Kidney epithelial cell (primary cell): ENCODE measurements around the gene UTP25. TPM values are rescaled to one million over a fixed set of nuclear protein-coding genes. Genes with fewer than 3 reads are reported as not detected.

Experiments used
- DNase-seq: peaks from one replicate; pipeline ENCODE4 v3.0.0-alpha.2; 2010; ENCODE audit warnings: low read depth
- H3K27me3 ChIP-seq: 2 replicates; pipeline ENCODE4 v1.6.0; 2011; ENCODE audit warnings: low read length; ENCODE audit not compliant: control insufficient read depth, insufficient read depth
- H3K36me3 ChIP-seq: 2 replicates; pipeline ENCODE4 v1.5.1; 2011; ENCODE audit warnings: low read length; ENCODE audit not compliant: control insufficient read depth, insufficient read depth
- H3K4me3 ChIP-seq: 2 replicates; pipeline ENCODE4 v1.5.1; 2011; ENCODE audit warnings: low read depth, mild to moderate bottlenecking, control low read depth, low read length
- CTCF ChIP-seq: IDR thresholded peaks from 2 replicates; pipeline ENCODE4 v1.5.1; 2011; ENCODE audit warnings: mild to moderate bottlenecking, moderate library complexity, low read length, control low read depth, inconsistent platforms; ENCODE audit not compliant: insufficient read depth, poor library complexity, severe bottlenecking
- total RNA-seq: library from RNA; depleted of rRNA; stranded (reverse); fragments of >200 nt; gene quantifications from 2 replicates; pipeline ENCODE4 v1.2.3, GENCODE V29; 2015

Gene UTP25
- total RNA-seq, 1 donor from 2014 or later: 14.6 TPM

GRCh38 chr1:209829716-209830115 is 1.9 kb downstream of the UTP25 start:
- TF ChIP-seq CTCF: no peak
- DNase-seq: no peak

GRCh38 chr1:209830722-209831121 is 3.0 kb downstream of the UTP25 start:
- Histone ChIP-seq H3K27me3 (no peaks in the 10 kb centered on the region), H3K4me3 (no peak overlapping the region), H3K36me3 (peaks cover 3% of the 10 kb centered on the region)
- DNase-seq: no peak
- TF ChIP-seq CTCF: no peak

More at GRCh38 chr1:209829716-209830115, 1.9 kb downstream of the UTP25 start:
- H3K4me3 ChIP-seq: no peak overlapping the region
- H3K27me3 ChIP-seq: no peaks in the 10 kb centered on the region
- H3K36me3 ChIP-seq: peaks cover 3% of the 10 kb centered on the region

- Histone ChIP-seq H3K4me3 (no peak overlapping the region), H3K27me3 (no peaks in the 10 kb centered on the region), H3K36me3 (peaks cover 3% of the 10 kb centered on the region)
- DNase-seq: no peak
- no peak for TF ChIP-seq CTCF
Measured at GRCh38 chr1:209831615-209832014, 3.8 kb downstream of the UTP25 start.

- Histone ChIP-seq H3K4me3 (no peak overlapping the region), H3K36me3 (peaks cover 5% of the 10 kb centered on the region), H3K27me3 (no peaks in the 10 kb centered on the region)
- DNase-seq: no peak
- TF ChIP-seq CTCF: no peak
Measured at GRCh38 chr1:209835782-209836298, 8.1 kb downstream of the UTP25 start.

- Histone ChIP-seq H3K36me3 (peaks cover 9% of the 10 kb centered on the region), H3K4me3 (no peak overlapping the region), H3K27me3 (no peaks in the 10 kb centered on the region)
- DNase-seq: no peak
- TF ChIP-seq CTCF: no peak
Measured at GRCh38 chr1:209837671-209838070, 9.9 kb downstream of the UTP25 start.

- no peak for DNase-seq
- no peak for TF ChIP-seq CTCF
- no peaks in the 10 kb centered on the region for H3K27me3 ChIP-seq
- H3K4me3 ChIP-seq: no peak overlapping the region
- H3K36me3 ChIP-seq: peaks cover 9% of the 10 kb centered on the region
Measured at GRCh38 chr1:209838537-209838936, 10.8 kb downstream of the UTP25 start.
